BJ (cell line): ENCODE data around the gene GIPC1. TPM values are rescaled to one million over a fixed set of nuclear protein-coding genes. Genes with fewer than 3 reads are reported as not detected.
"Not testable (repeated sequence)": the region's sequence is repeated elsewhere in the genome, so short reads cannot be mapped to it uniquely, and the experiment has no call there.

Experiments
- CTCF ChIA-PET: fragments of 350-600 bp; formaldehyde crosslinking; extraction: SDS; loops from one replicate; lab custom pipeline; 2021; ENCODE audit warnings: antibody characterized with exemption, inconsistent platforms; lab: Yijun Ruan, JAX
- POLR2A ChIA-PET: fragments of 300-600 bp; sonication (Branson Sonifier 250); formaldehyde crosslinking; extraction: SDS; loops from one replicate; lab custom pipeline; 2021; ENCODE audit warnings: antibody characterized with exemption; lab: Charles Lee
- DNase-seq: peaks from one replicate; pipeline ENCODE4 v3.0.0-alpha.2; 2011; ENCODE audit warnings: low read depth
- H3K27me3 ChIP-seq: 2 replicates; pipeline ENCODE4 v1.6.0; 2011; ENCODE audit warnings: low read length; ENCODE audit not compliant: control insufficient read depth, insufficient read depth
- H3K36me3 ChIP-seq: 2 replicates; pipeline ENCODE4 v1.5.1; 2011; ENCODE audit warnings: low read length; ENCODE audit not compliant: control insufficient read depth, insufficient read depth
- H3K4me3 ChIP-seq: 2 replicates; pipeline ENCODE4 v1.5.1; 2011; ENCODE audit warnings: low read depth, mild to moderate bottlenecking, control low read depth, low read length
- CTCF ChIP-seq: IDR thresholded peaks from 2 replicates; pipeline ENCODE4 v1.5.1; 2011; ENCODE audit warnings: low read depth, mild to moderate bottlenecking, control low read depth, inconsistent platforms, low read length, moderate library complexity; ENCODE audit not compliant: insufficient read depth
- polyA plus RNA-seq: library from polyadenylated mRNA; depleted of rRNA; stranded (reverse); fragments of >200 nt; gene quantifications from 2 replicates; pipeline ENCODE4 v1.2.3, GENCODE V29; 2011

The GIPC1 gene
- polyA plus RNA-seq, 1 experiment: 119 TPM

DNA sequence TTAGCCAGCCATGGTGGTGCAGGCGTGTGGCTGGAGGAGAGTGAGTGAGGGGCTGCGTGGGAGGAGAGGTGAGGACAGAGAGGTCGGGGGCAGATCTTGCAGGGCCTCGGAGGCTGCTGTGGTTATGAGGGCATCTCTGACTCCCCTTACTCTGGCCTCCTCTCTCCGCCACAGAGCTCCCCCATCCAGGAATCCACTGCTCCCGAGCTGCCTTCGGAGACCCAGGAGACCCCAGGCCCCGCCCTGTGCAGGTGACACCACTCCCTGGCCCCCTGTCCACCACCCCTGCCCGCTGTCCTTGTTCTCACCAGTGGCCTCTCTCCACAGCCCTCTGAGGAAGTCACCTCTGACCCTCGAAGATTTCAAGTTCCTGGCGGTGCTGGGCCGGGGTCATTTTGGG lies 28.5 kb downstream of the GIPC1 start:
- Histone ChIP-seq H3K36me3 (peaks cover 44% of the 10 kb centered on the region), H3K27me3 (no peaks in the 10 kb centered on the region), H3K4me3 (no peak overlapping the region)
- DNase-seq: no peak
- no peak for TF ChIP-seq CTCF
- ChIA-PET CTCF (interaction anchor here (1.3 to 4.2 kb wide), 3 partner anchors 12 to 119 kb away, joined by 3 to 16 read pairs (median 4); partner anchors contain the start of gene PKN1), POLR2A (no interaction called here)

DNA sequence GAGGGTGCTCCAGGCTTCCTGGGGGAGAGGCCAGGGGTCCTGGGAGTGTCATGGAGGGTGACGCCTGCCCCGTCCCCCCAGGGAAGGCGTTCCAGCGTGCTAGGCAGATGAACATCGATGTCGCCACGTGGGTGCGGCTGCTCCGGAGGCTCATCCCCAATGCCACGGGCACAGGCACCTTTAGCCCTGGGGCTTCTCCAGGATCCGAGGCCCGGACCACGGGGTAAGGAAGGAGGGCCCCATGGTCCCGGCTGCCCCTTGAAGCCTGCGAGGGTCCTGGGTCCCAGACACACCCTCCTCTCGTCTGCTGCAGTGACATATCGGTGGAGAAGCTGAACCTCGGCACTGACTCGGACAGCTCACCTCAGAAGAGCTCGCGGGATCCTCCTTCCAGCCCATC lies 32.2 kb downstream of the GIPC1 start:
- CTCF ChIA-PET: interaction anchor here (2.1 kb wide), 1 partner anchor 31 kb away, joined by 6 read pairs; the partner anchor contains the start of gene PKN1
- TF ChIP-seq CTCF: no peak
- Histone ChIP-seq H3K27me3 (no peaks in the 10 kb centered on the region), H3K36me3 (peaks cover 30% of the 10 kb centered on the region), H3K4me3 (no peak overlapping the region)
- POLR2A ChIA-PET: no interaction called here
- no peak for DNase-seq

DNA sequence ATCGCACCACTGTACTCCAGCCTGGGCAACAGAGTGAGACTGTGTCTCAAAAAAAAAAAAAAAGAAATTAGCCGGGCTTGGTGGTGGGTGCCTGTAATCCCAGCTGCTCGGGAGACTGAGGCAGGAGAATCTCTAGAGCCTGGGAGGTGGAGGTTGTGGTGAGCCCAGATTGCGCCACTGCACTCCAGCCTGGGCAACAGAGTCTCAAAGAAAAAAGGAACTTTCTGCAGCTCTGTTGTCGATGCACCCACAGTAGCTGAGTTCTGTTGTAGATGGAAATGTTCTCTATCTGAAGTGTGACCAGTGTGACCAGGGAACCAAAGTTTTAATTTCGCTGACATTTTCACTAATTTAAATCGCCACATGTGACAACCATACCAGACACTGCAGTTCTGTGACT lies 33.5 kb downstream of the GIPC1 start:
- POLR2A ChIA-PET, H3K27me3 ChIP-seq, DNase-seq, H3K4me3 ChIP-seq: not testable (repeated sequence)
- CTCF ChIA-PET: interaction anchor here (1.0 to 1.1 kb wide), 2 partner anchors 9 to 61 kb away, joined by 3 to 5 read pairs; no protein-coding TSS in a partner anchor
- peaks cover 27% of the 10 kb centered on the region for H3K36me3 ChIP-seq

GRCh38 chr19:14460935-14461334 lies 35.0 kb downstream of the GIPC1 start:
- no peak for DNase-seq
- ChIA-PET CTCF (interaction anchor here (1.9 kb wide), 1 partner anchor 19 kb away, joined by 5 read pairs; no protein-coding TSS in a partner anchor), POLR2A (no interaction called here)
- H3K27me3 ChIP-seq: no peaks in the 10 kb centered on the region
- no peak overlapping the region for H3K4me3 ChIP-seq
- peaks cover 25% of the 10 kb centered on the region for H3K36me3 ChIP-seq
- TF ChIP-seq CTCF: no peak

DNA sequence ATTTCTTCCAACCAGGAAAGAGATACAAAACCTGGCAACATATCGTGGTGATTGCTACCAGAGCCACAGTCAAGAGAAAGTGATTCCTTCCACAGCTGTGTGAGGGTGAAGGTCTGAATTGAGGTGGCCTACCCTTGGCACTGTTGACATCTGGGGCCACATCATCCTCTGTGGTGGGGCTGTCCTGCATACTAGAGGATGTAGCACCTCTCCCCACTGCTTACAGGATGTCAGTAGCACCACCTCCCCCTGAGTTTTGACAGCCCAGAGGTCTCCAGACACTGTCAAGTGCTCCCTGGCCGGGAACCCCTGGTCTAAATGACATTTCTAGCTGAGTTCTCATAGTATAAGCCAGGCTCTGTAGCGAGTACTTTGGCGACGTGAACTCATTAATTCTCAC lies 36.2 kb downstream of the GIPC1 start:
- CTCF ChIA-PET: interaction anchor here (1.9 to 2.8 kb wide), 2 partner anchors 13 to 20 kb away, joined by 5 to 14 read pairs; no protein-coding TSS in a partner anchor
- POLR2A ChIA-PET: no interaction called here
- Histone ChIP-seq H3K4me3 (no peak overlapping the region), H3K36me3 (peaks cover 23% of the 10 kb centered on the region), H3K27me3 (no peaks in the 10 kb centered on the region)
- no peak for TF ChIP-seq CTCF
- no peak for DNase-seq

GRCh38 chr19:14452303-14452702 lies 43.6 kb downstream of the GIPC1 start:
- H3K4me3 ChIP-seq, POLR2A ChIA-PET, DNase-seq, H3K27me3 ChIP-seq: not testable (repeated sequence)
- H3K36me3 ChIP-seq: peaks cover 29% of the 10 kb centered on the region
- CTCF ChIA-PET: interaction anchor here (0.8 kb wide), 1 partner anchor 34 kb away, joined by 3 read pairs; no protein-coding TSS in a partner anchor
